HG03159 (cell line): ENCODE measurements around the gene ZFYVE9.

Source experiments
- ATAC-seq: cut with Tn5 transposase; IDR thresholded peaks from one replicate; pipeline ENCODE4 v1.9.1; 2021; ENCODE audit warnings: mild to moderate bottlenecking, moderate library complexity; ENCODE audit not compliant: unreplicated experiment

The ZFYVE9 gene

GRCh38 chr1:52323731-52324130 is 181.8 kb downstream of the ZFYVE9 start:
- ATAC-seq: no peak

GRCh38 chr1:52325786-52326185 is 183.9 kb downstream of the ZFYVE9 start:
- no peak for ATAC-seq

- ATAC-seq: no peak
These were observed 186.7 kb downstream of the ZFYVE9 start for GRCh38 chr1:52328615-52329014.

GRCh38 chr1:52332411-52332810 is 190.5 kb downstream of the ZFYVE9 start:
- no peak for ATAC-seq

DNA sequence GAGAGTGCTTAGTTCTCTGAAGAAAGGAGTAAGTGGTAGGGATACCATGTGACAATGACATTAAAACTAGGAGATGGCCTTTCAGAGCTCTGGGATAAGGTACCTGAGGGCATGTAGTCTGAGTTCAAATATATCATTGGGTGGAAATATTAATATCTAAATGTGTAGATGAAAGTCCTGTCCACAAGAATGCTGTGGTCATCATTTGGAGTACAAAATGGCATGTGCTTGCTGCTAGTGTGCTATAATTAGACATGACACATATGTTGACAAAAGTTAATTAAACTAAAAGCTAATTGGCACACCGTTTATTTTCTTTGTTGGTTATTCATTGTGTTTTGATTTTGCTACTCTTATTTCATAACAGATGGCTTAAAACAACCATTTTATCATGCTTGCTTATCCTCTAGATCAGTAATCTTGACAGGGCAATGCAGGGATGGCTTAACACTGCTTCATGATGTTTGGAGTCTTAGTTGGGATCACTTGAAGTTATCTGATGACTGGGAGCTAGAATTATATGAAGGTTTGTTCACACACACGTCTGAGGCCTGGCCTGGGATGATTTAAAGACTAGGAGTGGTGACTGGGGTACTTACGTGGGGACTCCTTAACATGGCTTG is 193.1 kb downstream of the ZFYVE9 start:
- ATAC-seq: no peak

GRCh38 chr1:52337439-52337838 is 195.6 kb downstream of the ZFYVE9 start:
- ATAC-seq: no peak

GRCh38 chr1:52341655-52342260 is 199.9 kb downstream of the ZFYVE9 start:
- no peak for ATAC-seq

GRCh38 chr1:52343979-52344378 is 202.1 kb downstream of the ZFYVE9 start:
- no peak for ATAC-seq

- no peak for ATAC-seq
These were observed 203.4 kb downstream of the ZFYVE9 start for GRCh38 chr1:52345252-52345651.

GRCh38 chr1:52346653-52347052 is 204.8 kb downstream of the ZFYVE9 start:
- ATAC-seq: no peak

- ATAC-seq: no peak
These were observed 206.9 kb downstream of the ZFYVE9 start for GRCh38 chr1:52348704-52349300.

GRCh38 chr1:52352690-52353089 is 210.8 kb downstream of the ZFYVE9 start:
- ATAC-seq: no peak

GRCh38 chr1:52355436-52355835 is 213.5 kb downstream of the ZFYVE9 start:
- ATAC-seq: no peak

DNA sequence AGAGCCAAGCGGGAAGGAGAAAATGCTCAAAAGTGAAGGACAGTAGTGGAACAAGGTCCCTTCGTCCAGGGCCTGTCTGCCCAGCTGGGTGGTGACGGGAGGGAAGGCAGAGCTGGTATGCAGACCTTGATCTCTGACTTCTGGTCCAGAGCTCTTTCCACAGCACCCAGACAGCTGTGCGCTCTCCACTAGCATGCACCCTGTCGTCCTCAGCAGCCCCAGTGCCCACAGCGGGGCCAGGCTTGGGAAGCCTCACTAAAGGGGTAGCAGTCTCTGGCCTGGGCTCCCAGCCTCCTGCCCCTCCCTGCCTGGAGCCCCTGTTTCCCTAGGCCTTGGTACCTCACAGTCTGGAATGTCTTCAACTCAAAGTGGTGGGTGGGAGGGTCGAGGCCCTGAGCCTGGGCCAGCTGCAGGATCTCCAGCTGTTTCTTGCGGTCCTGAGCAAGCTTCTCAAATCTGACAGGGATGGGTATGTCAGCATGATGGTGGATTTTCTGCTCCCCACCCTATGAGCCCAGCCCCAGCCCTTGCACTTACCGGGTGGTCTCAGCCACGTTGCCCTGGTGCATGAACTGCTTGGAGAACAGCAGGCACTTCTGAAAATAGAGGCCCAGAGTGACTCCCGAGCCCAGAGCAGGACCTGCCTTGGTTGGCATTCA is 214.1 kb downstream of the ZFYVE9 start:
- ATAC-seq: no peak

DNA sequence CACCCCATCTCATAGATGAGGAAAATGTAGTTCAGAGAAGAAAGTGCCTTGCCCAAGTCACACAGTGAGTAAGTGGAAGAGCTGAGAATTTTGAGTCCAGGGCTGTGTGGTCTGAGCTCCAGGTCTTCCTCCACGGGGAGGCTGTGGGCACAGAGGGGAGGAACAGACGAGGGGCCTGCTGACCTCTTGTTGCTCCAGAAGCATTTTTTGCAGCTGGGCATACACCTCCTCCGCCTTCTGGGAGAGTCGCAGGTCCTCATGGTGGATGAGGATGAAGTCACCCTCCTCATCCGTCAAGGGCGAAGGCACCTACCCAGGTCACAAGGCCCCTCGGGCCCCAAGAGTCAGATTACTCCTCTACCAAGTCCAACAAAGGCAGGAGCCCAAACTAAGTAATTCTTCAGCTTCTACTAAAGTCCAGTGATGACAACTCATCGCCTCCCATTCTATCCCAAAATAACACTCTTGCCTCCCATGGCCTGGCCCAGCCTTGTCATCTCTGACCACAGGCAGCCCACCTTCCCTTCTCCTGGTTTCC is 215.0 kb downstream of the ZFYVE9 start:
- no peak for ATAC-seq

- no peak for ATAC-seq
These were observed 215.5 kb downstream of the ZFYVE9 start for GRCh38 chr1:52357397-52357796.

DNA sequence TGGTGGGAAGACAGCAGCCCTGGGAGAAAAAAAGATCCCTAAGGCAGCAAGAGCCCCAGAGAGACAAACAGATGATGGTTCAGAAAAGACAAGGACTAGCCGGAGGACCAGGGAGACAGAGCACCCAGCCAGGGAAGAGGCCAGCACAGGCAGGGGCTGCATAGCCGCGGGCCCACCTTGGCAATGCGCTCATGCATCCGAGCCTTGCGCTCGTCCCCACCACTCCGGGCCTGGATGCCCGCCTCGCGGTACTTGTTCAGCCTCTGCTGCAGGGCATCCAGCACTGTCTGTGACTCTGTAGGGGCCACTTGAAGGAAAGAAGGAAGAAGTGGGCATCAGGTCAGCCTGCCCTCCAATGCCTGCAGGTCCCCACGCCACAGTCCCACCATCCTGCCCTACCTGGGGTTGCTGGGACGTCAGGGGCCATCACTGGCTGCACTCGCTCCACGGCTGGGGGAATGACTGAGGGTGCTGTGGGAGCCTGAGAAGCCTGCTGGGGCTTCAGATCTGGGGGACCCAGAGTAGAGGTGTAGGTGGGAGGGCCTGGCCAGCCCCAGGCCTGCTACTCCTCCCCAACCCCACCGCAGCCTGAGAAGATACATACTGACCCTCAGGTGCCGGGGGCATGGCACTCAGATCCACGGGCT is 217.1 kb downstream of the ZFYVE9 start:
- ATAC-seq: no peak

DNA sequence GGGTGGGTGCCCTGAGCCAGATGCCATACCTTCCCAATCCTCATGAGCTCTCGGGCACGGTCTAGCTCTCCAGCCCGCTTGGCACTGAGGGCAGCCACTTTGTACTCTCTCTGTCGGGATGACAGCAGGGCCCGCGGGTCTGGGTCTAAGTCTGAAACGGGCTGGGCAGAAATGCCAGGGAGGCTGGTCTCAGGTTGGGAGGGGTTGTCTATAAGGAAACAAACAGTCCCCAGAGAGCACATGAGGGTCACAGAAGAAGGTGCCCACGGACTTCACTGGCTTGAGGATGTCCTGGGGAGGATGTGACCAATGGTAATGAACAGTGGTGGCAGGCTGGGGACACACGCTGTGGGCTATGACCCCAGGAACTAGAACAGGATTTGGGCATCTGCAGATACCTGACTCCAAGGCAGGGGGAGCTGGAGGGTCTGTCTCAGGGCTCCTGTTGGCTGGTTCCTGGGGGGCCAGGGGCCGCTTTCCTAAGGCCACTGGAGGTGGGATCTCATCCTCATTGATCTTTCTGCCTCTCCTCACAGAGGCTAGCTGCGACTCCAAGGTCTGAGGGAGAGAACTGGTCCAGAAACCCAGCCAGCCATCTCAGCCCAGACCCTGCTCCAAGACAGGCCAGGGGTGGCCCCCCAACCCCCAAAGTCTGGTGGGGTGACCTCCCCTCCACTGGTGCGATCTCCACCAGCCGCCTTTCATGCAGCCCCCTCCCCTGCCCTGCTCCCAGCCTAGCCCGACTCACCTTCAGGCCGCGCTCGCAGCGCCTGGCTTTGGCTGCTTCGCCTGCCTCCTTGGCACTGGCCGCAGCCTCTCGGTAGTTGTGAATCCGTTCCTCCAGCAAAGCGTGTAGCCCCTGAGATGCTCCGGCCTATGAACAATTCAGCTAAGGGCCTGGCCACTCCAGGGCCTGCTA is 218.0 kb downstream of the ZFYVE9 start:
- no peak for ATAC-seq

- ATAC-seq: no peak
These were observed 218.7 kb downstream of the ZFYVE9 start for GRCh38 chr1:52360595-52360968.

- no peak for ATAC-seq
These were observed 222.4 kb downstream of the ZFYVE9 start for GRCh38 chr1:52364235-52364839.
